ELR (cell line): ENCODE measurements around the gene HOXD13.

Source experiments
- DNase-seq: peaks from one replicate; pipeline ENCODE4 v3.0.0-alpha.2; 2015; ENCODE audit warnings: low read depth

Gene HOXD13

GRCh38 chr2:176094349-176094748 is 1.8 kb downstream of the HOXD13 start:
- DNase-seq, result no peak

GRCh38 chr2:176095421-176095820 is 2.9 kb downstream of the HOXD13 start:
- DNase-seq, result no peak

GRCh38 chr2:176096243-176096985 is 3.9 kb downstream of the HOXD13 start:
- DNase-seq, result peak; percentile 49

GRCh38 chr2:176096986-176097819 is 4.7 kb downstream of the HOXD13 start:
- peak; percentile 87 for DNase-seq

- no peak for DNase-seq
Measured at GRCh38 chr2:176097820-176098365, 5.4 kb downstream of the HOXD13 start.

GRCh38 chr2:176098366-176099158 is 6.0 kb downstream of the HOXD13 start:
- no peak for DNase-seq

- no peak for DNase-seq
Measured at GRCh38 chr2:176099159-176099727, 6.7 kb downstream of the HOXD13 start.

- DNase-seq, result no peak
Measured at GRCh38 chr2:176099728-176100546, 7.4 kb downstream of the HOXD13 start, which contains the start of gene HOXD12. Gene HOXD12, plus strand, starts transcription at chr2:176099795. Its CDS starts 7 bp downstream, at chr2:176099802.

- DNase-seq, result no peak
Measured at GRCh38 chr2:176100547-176101140, 8.1 kb downstream of the HOXD13 start.

GRCh38 chr2:176101216-176101830 is 8.8 kb downstream of the HOXD13 start:
- no peak for DNase-seq

GRCh38 chr2:176101842-176102241 is 9.3 kb downstream of the HOXD13 start:
- DNase-seq, result no peak

GRCh38 chr2:176102309-176102866 is 9.9 kb downstream of the HOXD13 start:
- no peak for DNase-seq

- DNase-seq, result no peak
Measured at GRCh38 chr2:176103194-176103593, 10.7 kb downstream of the HOXD13 start.

- DNase-seq, result no peak
Measured at GRCh38 chr2:176103742-176104315, 11.3 kb downstream of the HOXD13 start.

GRCh38 chr2:176104316-176105077 is 12.0 kb downstream of the HOXD13 start:
- peak; percentile 62 for DNase-seq

- DNase-seq, result no peak
Measured at GRCh38 chr2:176105078-176105729, 12.7 kb downstream of the HOXD13 start.

- no peak for DNase-seq
Measured at GRCh38 chr2:176105730-176106580, 13.4 kb downstream of the HOXD13 start.
